Astrocyte (in vitro differentiated cells and primary cell): Measurements from ENCODE around the gene FAM200C.

Source experiments
- CTCF ChIP-seq: IDR thresholded peaks from 2 replicates; pipeline ENCODE4 v1.5.1; 2011; ENCODE audit warnings: low read depth, mild to moderate bottlenecking, inconsistent platforms, low read length, moderate library complexity; ENCODE audit not compliant: insufficient read depth
- EZH2 ChIP-seq: IDR thresholded peaks from 2 replicates; pipeline ENCODE4 v1.6.1; 2012; ENCODE audit warnings: mild to moderate bottlenecking, low read length, inconsistent platforms; ENCODE audit not compliant: insufficient read depth

- TF ChIP-seq CTCF (no peak), EZH2 (no peak)
These were observed 22.2 kb downstream of the FAM200C start for GRCh38 chr5:160377651-160378050.
